Right atrium auricular region (tissue), 2 donors: ENCODE data around the gene LCN12. TPM values are rescaled to one million over a fixed set of nuclear protein-coding genes. Genes with fewer than 3 reads are reported as not detected.

Experiments used
- DNase-seq: peaks from one replicate; pipeline ENCODE4 v3.0.0-alpha.2; 2019; ENCODE audit warnings: low spot score
- H3K27ac ChIP-seq, 2 donors: fragments of 200-600 bp; sonication (generic); 1 replicate in 1 of 2; 2 replicates in 1 of 2; pipeline ENCODE4 v1.5.1; 2016 to 2019
- H3K27me3 ChIP-seq, 2 donors: fragments of 200-600 bp; sonication (generic); one replicate each; pipeline versions ENCODE4 v1.5.1 to v1.6.0; 2017 to 2019
- H3K36me3 ChIP-seq: fragments of 200-600 bp; sonication (generic); one replicate; pipeline ENCODE4 v1.5.1; 2016
- H3K4me1 ChIP-seq, 2 donors: fragments of 200-600 bp; sonication (generic); one replicate each; pipeline versions ENCODE4 v1.5.1 to v1.6.0; 2017 to 2019
- H3K4me3 ChIP-seq, 2 donors: fragments of 200-600 bp; sonication (generic); 1 replicate in 1 of 2; 2 replicates in 1 of 2; pipeline ENCODE4 v1.5.1; 2017 to 2019; ENCODE audit warnings: mild to moderate bottlenecking in 1 of 2, moderate library complexity in 1 of 2
- H3K9me3 ChIP-seq, 2 donors: fragments of 200-600 bp; sonication (generic); one replicate each; pipeline ENCODE4 v1.5.1; 2019
- CTCF ChIP-seq, 2 donors: fragments of 200-600 bp; sonication (generic); IDR thresholded peaks; one replicate each; pipeline ENCODE4 v1.5.1; 2019; ENCODE audit warnings: antibody characterized with exemption in 2 of 2
- total RNA-seq, 2 donors: library from RNA; depleted of rRNA; stranded (reverse); fragments of >200 nt; gene quantifications; one replicate each; pipeline ENCODE4 v1.1.0, GENCODE V29; 2016

The LCN12 gene
- total RNA-seq, 2 donors from 2014 or later: 10.8 to 11.3 TPM

DNA sequence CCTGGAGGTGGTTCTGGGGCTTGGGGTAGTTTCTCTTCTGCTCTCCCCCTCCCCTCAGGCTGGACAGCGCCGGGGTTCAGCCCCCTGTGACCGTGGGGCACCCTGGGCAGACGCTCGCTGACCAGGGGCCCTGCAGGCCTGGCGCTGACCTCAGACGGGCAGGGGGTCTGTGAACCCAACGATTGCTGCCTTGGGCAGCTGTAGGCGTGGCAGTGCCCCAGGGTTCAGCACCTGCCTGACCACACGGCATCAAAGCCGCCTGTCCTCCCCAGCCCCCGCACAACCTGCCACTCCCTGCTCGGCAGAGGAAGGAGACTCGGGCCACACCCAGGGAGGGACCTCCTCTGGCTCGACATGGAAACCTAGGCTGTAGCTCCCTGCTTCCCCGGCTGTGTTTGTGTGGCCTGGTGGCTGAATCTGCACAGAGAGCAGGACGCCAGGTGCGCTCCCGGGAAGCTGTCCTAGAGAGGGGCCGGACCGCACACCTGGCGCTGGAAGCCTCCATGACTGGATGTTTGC lies 12.2 kb downstream of the LCN12 start:
- no peak overlapping the region for H3K4me3 ChIP-seq
- no peaks in the 10 kb centered on the region for H3K27me3 ChIP-seq
- no peak overlapping the region for H3K27ac ChIP-seq
- no peaks in the 10 kb centered on the region for H3K36me3 ChIP-seq
- DNase-seq: no peak
- H3K4me1 ChIP-seq: peaks cover 0 to 28% of the 10 kb centered on the region in 2 donors
- TF ChIP-seq CTCF (IDR thresholded peaks at IDR 0.05): no peak
- H3K9me3 ChIP-seq: no peaks in the 10 kb centered on the region

DNA sequence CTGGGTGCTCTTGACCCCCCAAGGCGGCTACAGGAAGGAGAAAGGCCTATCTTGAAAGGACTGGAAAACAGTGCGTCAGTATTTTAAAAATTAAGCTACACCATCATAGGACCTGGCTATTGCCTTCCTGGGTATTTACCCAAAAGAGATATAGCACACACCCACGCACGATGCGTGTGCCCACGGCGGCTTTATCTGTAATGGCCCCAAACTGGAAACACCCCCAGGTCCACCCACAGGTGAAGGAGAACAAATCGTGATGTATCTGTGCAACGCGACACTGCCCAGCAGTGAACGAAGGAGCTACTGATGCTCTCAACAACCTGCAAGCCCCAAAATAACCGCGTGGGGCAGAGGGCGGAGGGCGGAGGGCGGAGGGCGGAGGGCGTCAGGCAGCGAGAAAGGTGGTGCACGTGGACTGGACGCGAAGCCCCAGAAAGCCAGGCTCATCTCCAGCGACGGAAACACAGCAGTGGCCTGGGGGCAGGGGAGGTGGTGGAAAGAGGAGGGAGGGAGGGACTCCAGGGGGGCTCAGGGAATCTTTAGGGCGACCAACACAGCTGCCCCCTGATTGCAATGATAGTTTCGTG lies 12.9 kb downstream of the LCN12 start:
- no peaks in the 10 kb centered on the region for H3K27me3 ChIP-seq
- no peaks in the 10 kb centered on the region for H3K36me3 ChIP-seq
- H3K4me1 ChIP-seq: peaks cover 0 to 28% of the 10 kb centered on the region in 2 donors
- H3K27ac ChIP-seq: no peak overlapping the region
- DNase-seq: no peak
- no peak overlapping the region for H3K4me3 ChIP-seq
- H3K9me3 ChIP-seq: no peaks in the 10 kb centered on the region
- TF ChIP-seq CTCF (IDR thresholded peaks at IDR 0.05): no peak

GRCh38 chr9:136965771-136966484 lies 13.9 kb downstream of the LCN12 start:
- H3K4me1 ChIP-seq: peaks cover 0 to 27% of the 10 kb centered on the region in 2 donors
- no peaks in the 10 kb centered on the region for H3K27me3 ChIP-seq
- DNase-seq: no peak
- no peak for TF ChIP-seq CTCF (IDR thresholded peaks at IDR 0.05)
- H3K9me3 ChIP-seq: no peaks in the 10 kb centered on the region
- no peaks in the 10 kb centered on the region for H3K36me3 ChIP-seq
- H3K27ac ChIP-seq: no peak overlapping the region
- H3K4me3 ChIP-seq: no peak overlapping the region

- peaks cover 0 to 25% of the 10 kb centered on the region in 2 donors for H3K4me1 ChIP-seq
- no peaks in the 10 kb centered on the region for H3K36me3 ChIP-seq
Observed at GRCh38 chr9:136968333-136969127, 16.5 kb downstream of the LCN12 start.

GRCh38 chr9:136969150-136969549 lies 17.1 kb downstream of the LCN12 start:
- TF ChIP-seq CTCF (IDR thresholded peaks at IDR 0.05): no peak
- H3K9me3 ChIP-seq: no peaks in the 10 kb centered on the region
- DNase-seq: no peak
- no peak overlapping the region for H3K4me3 ChIP-seq
- H3K27ac ChIP-seq: no peak overlapping the region
- no peaks in the 10 kb centered on the region for H3K36me3 ChIP-seq
- H3K4me1 ChIP-seq: peaks cover 0 to 27% of the 10 kb centered on the region in 2 donors
- no peaks in the 10 kb centered on the region for H3K27me3 ChIP-seq

More at GRCh38 chr9:136968333-136969127, 16.5 kb downstream of the LCN12 start:
- no peak for DNase-seq
- TF ChIP-seq CTCF (IDR thresholded peaks at IDR 0.05): no peak
- H3K27me3 ChIP-seq: no peaks in the 10 kb centered on the region
- no peak overlapping the region for H3K4me3 ChIP-seq
- no peak overlapping the region for H3K27ac ChIP-seq
- no peaks in the 10 kb centered on the region for H3K9me3 ChIP-seq
